GM19193 (cell line): ENCODE measurements around the gene TPK1.

Source experiments
- POLR2A ChIP-seq: IDR thresholded peaks from 4 replicates; pipeline ENCODE4 v1.6.1; 2011; ENCODE audit not compliant: insufficient read depth, insufficient read length; ENCODE audit errors: extremely low read depth

The TPK1 gene

GRCh38 chr7:144587701-144588100 lies 248.2 kb downstream of the TPK1 start:
- TF ChIP-seq POLR2A, result no peak

- TF ChIP-seq POLR2A, result no peak
Measured at GRCh38 chr7:144584726-144585125, 251.1 kb downstream of the TPK1 start.

- no peak for TF ChIP-seq POLR2A
Measured at GRCh38 chr7:144579687-144580086, 256.2 kb downstream of the TPK1 start.

- TF ChIP-seq POLR2A, result no peak
Measured at GRCh38 chr7:144575456-144575855, 260.4 kb downstream of the TPK1 start.

GRCh38 chr7:144568233-144568632 lies 267.6 kb downstream of the TPK1 start:
- no peak for TF ChIP-seq POLR2A

GRCh38 chr7:144565586-144565985 lies 270.3 kb downstream of the TPK1 start:
- no peak for TF ChIP-seq POLR2A

- TF ChIP-seq POLR2A, result no peak
Measured at GRCh38 chr7:144549861-144550260, 286.0 kb downstream of the TPK1 start.

GRCh38 chr7:144548556-144548955 lies 287.3 kb downstream of the TPK1 start:
- TF ChIP-seq POLR2A, result no peak

GRCh38 chr7:144547888-144548287 lies 288.0 kb downstream of the TPK1 start:
- TF ChIP-seq POLR2A, result no peak

GRCh38 chr7:144546782-144547181 lies 289.1 kb downstream of the TPK1 start:
- TF ChIP-seq POLR2A, result no peak

GRCh38 chr7:144545330-144545729 lies 290.5 kb downstream of the TPK1 start:
- TF ChIP-seq POLR2A, result no peak

- TF ChIP-seq POLR2A, result no peak
Measured at GRCh38 chr7:144534655-144535395, 301.0 kb downstream of the TPK1 start.

- no peak for TF ChIP-seq POLR2A
Measured at GRCh38 chr7:144534196-144534595, 301.7 kb downstream of the TPK1 start.

GRCh38 chr7:144531181-144531580 lies 304.7 kb downstream of the TPK1 start:
- no peak for TF ChIP-seq POLR2A

GRCh38 chr7:144529269-144529926 lies 306.5 kb downstream of the TPK1 start:
- no peak for TF ChIP-seq POLR2A

GRCh38 chr7:144528536-144529045 lies 307.3 kb downstream of the TPK1 start:
- no peak for TF ChIP-seq POLR2A
